Stimulated activated CD8-positive, alpha-beta memory T cell treated with anti-CD3 and anti-CD28 coated beads, Interleukin-4, amount 100 ng/mL, for 48 hours (primary cell): ENCODE measurements around the gene FGB.

ENCODE experiments used
- DNase-seq: peaks from one replicate; pipeline ENCODE4 v3.0.0-alpha.2; 2020

FGB gene

DNA sequence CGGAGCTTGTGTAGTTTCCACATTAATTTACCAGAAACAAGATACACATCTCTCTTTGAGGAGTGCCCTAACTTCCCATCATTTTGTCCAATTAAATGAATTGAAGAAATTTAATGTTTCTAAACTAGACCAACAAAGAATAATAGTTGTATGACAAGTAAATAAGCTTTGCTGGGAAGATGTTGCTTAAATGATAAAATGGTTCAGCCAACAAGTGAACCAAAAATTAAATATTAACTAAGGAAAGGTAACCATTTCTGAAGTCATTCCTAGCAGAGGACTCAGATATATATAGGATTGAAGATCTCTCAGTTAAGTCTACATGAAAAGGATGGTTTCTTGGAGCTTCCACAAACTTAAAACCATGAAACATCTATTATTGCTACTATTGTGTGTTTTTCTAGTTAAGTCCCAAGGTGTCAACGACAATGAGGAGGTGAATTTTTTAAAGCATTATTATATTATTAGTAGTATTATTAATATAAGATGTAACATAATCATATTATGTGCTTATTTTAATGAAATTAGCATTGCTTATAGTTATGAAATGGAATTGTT lies at the start of gene FGB:
TSS of gene FGB (plus strand) at position 315 of the 558 bp plus-strand sequence. CDS start at position 323, 8 bp downstream.
- DNase-seq: no peak

DNA sequence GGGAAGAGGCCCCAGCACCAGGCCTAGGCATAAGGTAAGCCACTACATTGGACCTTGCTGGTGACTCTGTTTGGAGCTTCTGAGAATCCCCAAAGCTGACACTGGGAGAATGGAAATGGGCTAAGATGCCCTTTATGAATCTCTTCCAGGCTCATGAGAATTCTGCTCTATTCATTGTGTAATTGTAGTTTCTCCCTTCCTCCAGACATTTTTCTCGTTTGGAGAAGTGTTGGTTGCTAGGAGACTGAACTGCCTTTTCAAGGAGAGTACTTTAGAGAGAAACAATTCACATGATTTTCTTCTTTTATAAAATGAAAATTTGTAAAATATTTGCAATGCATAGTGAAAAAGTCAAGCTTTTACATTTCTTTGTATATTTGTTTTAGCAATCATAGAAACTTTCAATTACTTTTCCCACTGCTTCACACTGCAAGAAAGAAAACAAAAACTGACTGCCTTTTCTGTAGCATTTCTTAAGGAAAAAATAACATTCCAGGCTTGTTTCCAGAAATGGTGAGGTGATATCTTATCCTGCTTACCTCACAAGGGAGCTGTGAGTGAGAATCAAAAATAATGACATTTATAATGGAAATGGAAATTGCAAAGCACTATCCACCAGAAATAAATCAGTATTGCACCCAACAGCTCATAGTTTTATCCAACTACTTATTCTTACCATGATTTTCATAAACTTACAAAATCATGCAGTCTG lies 46.3 kb upstream of the FGB start:
- no peak for DNase-seq

GRCh38 chr4:154517591-154517990 lies 45.2 kb upstream of the FGB start:
- DNase-seq: no peak

GRCh38 chr4:154519214-154519613 lies 43.6 kb upstream of the FGB start:
- no peak for DNase-seq

- no peak for DNase-seq
Measured at GRCh38 chr4:154521607-154522006, 41.2 kb upstream of the FGB start.

- no peak for DNase-seq
Measured at GRCh38 chr4:154526151-154526550, 36.7 kb upstream of the FGB start.

DNA sequence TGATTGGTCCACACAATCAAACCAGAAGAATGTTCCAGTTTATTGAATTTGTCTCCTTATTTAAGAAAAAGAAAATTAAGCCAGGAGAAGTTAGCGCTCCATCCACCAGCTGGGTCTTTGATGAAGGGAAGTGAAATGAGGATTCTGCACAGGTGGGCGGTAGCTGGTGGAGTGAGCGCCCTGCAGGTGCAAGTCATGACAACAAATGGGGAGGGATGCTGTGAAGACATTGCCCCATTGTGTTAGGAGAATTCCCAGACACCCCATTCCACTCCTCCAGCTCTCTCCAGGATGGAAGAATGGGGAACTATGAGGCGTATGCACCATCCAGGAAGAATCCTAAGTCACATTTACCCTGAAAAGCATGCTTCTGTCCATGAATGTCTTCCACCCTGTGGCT lies 35.5 kb upstream of the FGB start:
- no peak for DNase-seq

GRCh38 chr4:154528869-154529268 lies 33.9 kb upstream of the FGB start:
- no peak for DNase-seq

DNA sequence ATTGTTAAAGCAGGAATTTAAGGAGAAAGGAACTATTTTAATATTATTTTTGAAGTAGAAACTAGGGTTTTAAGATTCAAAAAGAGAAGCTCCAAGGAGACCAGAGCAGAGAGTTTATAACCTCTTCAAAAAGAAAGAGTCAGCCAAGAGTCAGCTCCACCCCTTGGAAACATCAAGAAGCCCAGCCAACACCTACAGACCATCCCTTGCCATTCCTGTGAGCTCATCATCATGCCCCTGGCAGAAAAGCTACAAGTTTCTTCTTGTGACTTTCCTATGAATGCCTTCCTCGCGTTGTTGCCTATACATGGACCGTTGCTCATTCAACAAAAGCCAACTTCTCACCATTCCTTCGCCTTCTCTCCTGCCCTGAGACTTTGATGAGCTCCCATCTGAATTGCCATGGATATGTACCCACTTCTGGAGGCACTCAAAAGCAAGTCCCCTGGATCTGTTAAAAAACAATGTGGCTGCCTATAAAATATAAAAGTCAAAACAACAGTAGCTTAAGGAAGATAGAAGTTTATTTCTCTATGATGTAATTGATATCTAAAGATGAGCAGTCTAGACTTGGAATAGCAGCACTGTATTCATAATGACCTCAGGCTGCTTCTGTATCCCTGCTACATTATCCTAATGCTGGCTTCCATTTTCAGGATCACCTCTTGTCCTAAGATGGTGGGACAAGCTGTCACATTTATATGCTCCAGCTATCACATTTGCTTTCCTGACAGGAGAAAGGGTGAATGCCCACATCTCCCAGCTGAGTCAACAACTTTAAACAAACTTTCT lies 32.9 kb upstream of the FGB start:
- no peak for DNase-seq

- no peak for DNase-seq
Measured at GRCh38 chr4:154534296-154534695, 28.5 kb upstream of the FGB start.

- no peak for DNase-seq
Measured at GRCh38 chr4:154542271-154542879, 20.4 kb upstream of the FGB start.

GRCh38 chr4:154545689-154546088 lies 17.1 kb upstream of the FGB start:
- no peak for DNase-seq

DNA sequence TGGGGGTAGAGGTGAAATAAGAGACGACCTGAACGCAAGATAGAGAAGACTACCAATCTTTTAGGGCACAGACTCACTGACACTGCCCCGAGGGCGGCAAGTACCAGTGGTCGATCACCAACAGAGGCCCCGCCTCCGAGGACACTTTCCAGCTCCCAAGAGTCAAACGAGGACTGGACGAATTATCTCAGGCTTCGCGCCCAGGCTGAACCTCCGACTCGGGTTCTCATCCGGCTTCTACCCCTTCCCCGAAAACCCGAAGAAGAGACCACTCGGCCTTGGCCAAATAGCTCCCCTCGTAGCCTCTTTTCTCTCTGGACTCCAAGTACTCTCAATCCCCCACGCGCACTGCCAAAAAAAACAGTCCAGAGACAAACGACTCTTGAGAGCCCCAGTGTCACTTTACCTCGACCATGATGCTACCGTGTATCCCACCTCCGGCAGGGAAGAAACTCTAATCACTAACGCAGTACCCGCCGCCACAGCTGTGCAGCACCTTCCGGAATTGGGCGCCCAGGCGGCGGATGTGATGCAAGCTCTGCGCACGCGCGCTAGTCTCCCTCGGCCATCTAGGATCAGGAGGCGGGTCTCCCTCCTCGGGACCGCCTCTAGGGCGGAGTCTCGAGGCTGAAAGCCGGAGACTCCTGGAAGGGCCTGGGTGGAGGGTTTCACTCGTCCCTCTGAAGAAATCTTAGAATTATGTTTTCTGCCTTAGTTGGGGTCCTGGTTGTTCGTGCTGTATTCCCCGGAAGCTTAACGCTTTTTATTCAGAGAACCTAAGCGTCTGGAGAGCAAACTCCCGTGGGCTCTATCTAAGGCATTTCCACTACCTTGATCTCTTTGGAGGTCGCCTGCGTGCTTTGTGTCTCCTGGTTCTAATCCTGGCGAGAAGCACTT lies 12.7 kb upstream of the FGB start, which contains the start of gene PLRG1:
TSS of gene PLRG1 (minus strand) at position 507 of the 897 bp plus-strand sequence. CDS start at position 415, 92 bp downstream.
- peak; percentile 96 for DNase-seq

DNA sequence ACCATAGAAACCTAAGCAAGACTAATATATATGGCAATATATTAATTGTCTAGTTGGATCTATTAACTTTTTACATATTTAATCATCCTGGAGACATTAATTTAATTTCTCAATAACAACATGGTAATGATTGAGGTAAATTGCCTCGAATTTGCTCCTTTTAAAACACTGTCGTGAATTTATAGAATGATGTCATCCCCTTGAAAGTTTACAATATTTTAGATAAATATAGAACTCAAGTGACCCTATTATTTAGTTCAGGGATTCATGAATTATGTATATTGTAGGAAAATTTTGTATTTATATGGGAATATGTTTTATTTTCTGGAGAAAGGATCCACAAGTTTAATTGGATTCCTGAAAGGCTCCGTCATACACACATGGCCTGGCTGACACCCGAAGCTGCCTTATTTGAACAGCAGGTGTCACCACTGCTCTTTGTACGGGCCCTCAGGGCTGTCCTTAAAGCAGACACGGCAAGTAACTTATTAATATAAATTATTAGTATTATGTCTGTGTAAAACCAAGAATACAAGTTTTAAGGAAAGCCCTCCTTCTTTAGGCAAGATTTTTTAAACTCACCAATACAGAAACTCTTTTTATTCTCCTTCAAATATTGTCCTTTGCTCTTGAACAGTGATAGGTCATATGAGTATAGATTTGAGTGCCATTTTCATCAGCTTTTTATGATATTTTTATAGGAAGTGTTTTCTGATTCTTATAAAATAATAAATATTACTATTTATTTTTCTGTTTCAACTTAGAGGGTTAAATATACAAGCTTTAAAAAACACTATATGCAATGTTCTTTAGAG lies 10.7 kb upstream of the FGB start:
- DNase-seq: peak; percentile 75

- no peak for DNase-seq
Measured at GRCh38 chr4:154559141-154559493, 3.7 kb upstream of the FGB start.

- DNase-seq: no peak
Measured at GRCh38 chr4:154559494-154560418, 3.1 kb upstream of the FGB start.

DNA sequence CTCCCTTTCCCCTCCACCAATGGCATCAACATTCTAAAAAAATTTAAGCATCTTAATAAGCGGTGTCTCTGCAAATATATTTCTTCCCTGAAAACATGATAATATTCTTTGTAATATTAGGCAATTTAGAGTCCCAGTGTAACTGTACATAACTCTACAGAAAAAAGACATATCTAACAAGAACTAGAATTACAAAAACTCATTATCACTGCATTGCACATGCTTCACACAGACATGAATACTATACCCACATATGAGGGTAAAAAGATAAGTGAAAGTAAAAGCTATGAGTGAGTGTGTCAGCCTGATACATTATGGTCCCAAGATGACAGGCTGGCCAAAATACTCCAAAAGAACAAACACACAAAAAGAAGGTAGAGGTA lies 2.4 kb upstream of the FGB start:
- DNase-seq: no peak

DNA sequence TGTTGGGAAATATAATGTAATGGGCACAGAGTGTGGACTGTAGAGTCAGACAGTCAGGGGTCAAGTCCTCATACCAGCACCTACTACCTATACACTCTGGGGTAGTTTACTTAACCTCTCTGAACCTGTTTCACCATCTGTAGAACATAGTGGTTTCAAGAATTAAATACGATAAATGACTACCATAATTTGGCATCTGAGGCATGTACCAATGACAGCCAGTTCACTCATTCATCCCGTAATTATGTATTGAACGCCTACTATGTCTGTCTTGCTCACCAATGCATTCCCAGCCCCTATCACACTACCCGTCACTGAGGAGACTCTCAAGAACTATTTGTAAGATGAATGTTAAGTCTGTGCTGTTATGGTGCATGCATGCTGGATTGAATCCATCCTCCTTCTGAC lies 2.0 kb upstream of the FGB start:
- DNase-seq: no peak

DNA sequence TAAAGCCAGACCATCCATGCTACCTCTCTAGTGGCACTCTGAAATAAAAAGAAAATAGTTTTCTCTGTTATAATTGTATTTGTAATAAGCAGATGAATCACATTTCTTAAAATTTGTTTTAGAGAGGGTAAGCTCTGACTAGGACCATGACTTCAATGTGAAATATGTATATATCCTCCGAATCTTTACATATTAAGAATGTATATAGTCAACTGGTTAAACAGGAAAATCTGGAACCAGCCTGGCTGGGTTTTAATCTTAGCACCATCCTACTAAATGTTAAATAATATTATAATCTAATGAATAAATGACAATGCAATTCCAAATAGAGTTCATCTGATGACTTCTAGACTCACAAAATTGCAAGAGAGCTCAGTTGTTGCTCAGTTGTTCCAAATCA lies 1.5 kb downstream of the FGB start:
- DNase-seq: no peak

DNA sequence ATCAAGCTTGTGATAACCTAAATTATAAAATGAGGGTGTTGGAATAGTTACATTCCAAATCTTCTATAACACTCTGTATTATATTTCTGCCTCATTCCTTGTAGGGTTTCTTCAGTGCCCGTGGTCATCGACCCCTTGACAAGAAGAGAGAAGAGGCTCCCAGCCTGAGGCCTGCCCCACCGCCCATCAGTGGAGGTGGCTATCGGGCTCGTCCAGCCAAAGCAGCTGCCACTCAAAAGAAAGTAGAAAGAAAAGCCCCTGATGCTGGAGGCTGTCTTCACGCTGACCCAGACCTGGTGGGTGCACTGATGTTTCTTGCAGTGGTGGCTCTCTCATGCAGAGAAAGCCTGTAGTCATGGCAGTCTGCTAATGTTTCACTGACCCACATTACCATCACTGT lies 2.9 kb downstream of the FGB start:
- no peak for DNase-seq
